NCI-H146 treated with DMSO at 0.1 percent for 48 hours (cell line): ENCODE data around the gene ADM5.

Experiments used
- DNase-seq: peaks from one replicate; lab custom pipeline; 2025; ENCODE audit not compliant: unreplicated experiment; lab: John Stamatoyannopoulos, UW

ADM5 gene

GRCh38 chr19:49679771-49680413 is 9.5 kb upstream of the ADM5 start:
- DNase-seq: no peak

DNA sequence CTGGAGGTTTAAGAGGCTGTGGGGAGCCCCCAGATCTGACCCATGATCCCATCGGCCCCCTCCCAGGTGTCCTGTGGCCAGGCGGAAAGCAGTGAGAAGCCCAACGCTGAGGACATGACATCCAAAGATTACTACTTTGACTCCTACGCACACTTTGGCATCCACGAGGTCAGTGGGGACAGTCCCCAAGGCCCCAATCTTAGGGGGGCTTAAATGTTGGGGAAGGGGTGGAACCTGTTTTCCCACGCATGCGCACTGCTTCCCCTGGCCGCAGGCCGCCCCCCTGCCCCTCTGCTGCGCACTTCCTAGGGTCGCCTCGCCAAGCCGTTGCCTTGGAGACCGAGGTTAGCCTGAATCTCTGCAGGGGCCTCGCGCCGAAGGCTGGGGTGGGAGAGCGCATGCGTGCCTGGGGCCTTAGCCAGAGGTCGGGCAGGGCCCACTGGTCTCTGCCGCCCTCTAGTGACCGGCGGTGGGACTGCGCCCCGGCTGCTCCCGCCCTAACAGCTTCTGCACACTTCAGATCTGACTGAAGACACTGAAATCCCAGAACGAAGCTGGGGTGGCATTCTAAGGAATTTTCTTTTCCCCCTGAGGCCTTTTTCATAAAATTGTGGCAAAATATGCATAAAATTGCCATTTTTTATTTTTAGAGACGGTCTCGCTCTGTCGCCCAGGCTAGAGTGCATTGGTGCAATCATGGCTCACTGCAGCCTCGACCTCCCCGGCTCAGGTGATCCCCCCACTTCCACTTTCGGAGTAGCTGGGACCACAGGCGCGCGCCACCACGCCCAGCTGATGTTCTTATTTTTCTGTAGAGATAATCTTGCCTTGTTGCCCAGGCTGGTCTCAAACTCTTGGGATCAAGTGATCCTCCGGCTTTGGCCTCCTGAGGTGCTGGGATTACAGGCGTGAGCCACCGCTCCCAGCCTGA is 8.7 kb upstream of the ADM5 start:
- DNase-seq: peak; percentile 84

GRCh38 chr19:49681830-49682229 is 7.6 kb upstream of the ADM5 start:
- no peak for DNase-seq

- no peak for DNase-seq
Measured at GRCh38 chr19:49682274-49682673, 7.1 kb upstream of the ADM5 start.

GRCh38 chr19:49683814-49684250 is 5.6 kb upstream of the ADM5 start:
- DNase-seq: no peak

GRCh38 chr19:49684251-49684982 is 5.0 kb upstream of the ADM5 start:
- DNase-seq: no peak

- DNase-seq: no peak
Measured at GRCh38 chr19:49684983-49685553, 4.3 kb upstream of the ADM5 start.

- DNase-seq: no peak
Measured at GRCh38 chr19:49685845-49686332, 3.5 kb upstream of the ADM5 start.

DNA sequence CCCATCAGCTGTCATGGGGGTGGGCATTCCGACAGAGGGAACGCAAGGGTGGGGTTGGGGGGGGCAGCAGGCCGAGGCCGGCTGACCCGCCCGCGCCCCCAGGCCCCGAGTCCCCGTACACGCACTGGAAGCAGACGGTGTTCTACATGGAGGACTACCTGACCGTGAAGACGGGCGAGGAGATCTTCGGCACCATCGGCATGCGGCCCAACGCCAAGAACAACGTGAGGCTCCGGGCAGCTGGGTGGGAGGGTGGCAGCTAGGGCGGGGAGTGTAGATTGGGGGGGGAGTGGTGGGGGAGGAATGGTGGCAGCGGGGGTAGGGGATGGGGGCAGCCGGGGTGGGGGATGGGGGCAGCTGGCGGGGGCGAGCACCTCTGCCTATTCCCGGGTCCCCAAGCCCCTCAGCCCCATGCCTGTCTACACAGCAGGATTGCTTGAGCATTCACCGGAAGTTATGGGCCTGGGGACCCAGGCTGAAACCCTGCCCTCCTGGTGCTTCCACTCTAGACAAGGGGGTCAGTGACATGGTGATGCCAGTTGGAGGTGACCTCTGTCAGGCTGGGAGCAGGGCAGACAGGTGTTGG is 2.8 kb upstream of the ADM5 start:
- no peak for DNase-seq

DNA sequence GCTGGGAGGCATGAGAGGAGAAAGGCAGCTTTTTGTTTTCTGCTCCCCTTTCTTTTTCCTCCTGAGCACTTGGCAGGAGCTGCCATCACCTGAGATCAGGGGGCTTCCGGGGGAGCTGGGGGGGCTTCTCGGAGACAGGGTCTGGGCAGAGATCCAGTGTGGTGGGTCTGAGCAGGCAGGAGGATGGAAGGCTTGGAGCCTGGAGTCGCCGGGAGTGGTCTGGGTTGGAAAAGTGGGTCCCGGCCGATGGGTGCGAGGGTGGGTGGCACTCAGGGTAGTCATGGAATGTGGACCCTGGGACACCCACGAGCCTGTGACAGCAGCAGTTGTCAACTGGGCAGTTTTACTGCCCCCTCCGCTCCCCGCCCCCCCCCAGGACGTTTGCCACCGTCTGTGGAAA is 2.2 kb upstream of the ADM5 start:
- DNase-seq: no peak

GRCh38 chr19:49687566-49688316 is 1.7 kb upstream of the ADM5 start:
- no peak for DNase-seq

- no peak for DNase-seq
Measured at GRCh38 chr19:49688531-49689132, 762 bp upstream of the ADM5 start.

DNA sequence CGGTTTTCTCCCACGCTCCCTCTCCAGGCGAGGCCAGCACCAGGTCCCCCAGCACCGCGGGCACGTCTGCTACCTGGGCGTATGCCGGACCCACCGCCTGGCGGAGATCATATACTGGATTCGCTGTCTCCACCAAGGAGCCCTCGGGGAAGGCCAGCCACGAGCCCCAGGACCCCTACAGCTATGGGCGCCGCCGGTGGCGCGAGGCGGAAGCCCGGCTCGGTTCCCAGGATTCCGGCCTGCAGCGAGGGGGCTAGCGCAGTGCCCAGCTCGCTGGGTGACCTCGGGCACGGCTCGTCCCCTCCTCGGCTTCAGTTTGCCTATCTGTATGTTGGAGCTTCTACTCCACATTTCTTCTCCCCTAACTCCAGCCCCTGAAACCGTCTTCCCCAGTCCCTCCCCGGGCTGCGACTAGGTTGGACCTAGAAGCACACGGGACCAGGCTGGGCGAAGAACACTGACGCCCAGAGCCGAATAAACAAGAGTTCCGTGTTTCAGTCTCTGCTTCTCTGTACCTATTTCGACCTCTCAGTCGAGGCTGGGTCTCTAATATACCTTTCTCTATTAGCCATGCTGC is 773 bp downstream of the ADM5 start:
- DNase-seq: peak; percentile 60

DNA sequence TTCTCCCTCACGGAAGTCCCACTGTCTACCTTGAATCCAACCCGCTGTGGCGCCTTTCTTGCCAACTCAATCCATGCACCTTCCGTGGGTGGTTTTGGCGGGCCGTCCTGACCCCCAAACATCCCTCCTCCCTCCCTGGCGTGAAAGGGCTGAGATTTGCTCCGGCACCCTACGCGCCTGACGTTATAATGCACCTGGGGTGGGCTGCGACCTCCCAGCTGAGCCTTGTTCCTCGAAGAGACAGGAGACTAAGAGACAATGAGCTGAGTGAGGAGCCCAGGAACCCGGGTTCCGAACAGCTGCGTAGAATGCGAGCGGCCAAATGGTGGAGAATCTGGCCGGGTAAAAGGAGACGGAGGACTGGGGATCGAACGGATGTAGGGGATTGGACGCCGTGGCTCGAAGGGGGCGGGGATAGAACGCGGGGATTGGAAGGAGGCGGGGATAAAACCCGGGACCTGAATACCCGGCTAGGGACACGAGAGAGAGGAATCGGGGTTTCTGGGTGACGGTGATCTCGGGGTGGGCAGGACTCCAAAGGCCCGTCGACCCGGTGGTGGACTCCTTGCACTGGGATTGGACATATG is 1.4 kb downstream of the ADM5 start, which contains the start of gene CPT1C:
Gene CPT1C (plus strand): TSS at position 461 of the 587 bp plus-strand sequence. CDS start 1,137 bp downstream, outside the sequence.
- DNase-seq: peak; percentile 97

DNA sequence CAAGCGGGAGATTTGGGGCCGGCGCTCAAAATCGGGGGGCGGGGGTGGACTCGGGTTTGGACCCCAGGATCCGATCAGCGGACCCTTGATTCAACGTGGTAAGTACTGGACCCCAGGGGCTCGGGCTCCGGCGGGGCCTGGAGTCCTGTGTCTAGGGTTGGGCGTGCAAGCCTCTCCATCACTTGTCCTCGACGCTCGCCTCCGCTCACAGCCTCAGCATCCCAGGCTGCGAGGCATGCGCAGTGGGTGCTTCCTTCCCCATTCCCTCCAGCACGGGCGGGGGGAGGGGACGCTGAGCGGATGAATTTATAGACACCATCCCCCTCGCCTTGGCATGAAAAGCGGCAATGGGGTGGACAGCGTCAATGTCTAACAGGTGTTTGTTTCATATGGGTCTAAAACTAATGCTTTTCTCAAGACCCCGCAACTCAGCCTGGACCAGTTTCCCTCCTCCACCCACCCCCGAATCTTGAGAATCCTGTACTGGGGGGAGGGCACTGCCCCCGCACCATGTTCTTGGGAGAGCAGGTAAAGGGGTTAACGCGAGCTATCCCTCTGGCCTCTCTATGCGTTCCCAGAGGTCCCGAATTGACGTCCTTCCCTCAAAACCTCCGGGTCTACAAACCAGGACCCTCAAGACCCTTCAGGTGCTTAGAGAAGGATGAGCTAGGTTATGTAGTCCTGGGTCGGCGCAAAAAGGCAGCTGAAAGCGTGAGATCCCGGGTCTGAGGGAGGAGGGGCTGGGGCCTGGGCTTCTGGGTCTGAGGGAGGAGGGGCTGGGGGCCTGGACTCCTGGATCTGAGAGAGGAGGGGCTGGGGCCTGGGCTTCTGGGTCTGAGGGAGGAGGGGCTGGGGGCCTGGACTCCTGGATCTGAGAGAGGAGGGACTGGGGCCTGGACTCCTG is 2.1 kb downstream of the ADM5 start:
- DNase-seq: peak; percentile 56

DNA sequence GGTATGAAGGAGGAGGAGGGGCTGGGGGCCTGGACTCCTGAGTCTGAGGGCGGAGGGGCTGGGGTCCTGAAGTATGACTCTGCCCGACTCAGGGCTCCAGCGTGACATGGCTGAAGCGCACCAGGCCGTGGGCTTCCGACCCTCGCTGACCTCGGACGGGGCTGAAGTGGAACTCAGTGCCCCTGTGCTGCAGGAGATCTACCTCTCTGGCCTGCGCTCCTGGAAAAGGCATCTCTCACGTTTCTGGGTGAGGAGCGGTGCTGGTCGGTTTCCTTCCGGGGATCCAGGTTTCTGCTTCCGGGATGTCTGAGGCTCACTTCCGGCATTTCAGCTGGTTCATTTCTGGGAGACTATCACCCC is 2.7 kb downstream of the ADM5 start:
- DNase-seq: no peak

- no peak for DNase-seq
Measured at GRCh38 chr19:49696115-49696514, 6.7 kb downstream of the ADM5 start.

GRCh38 chr19:49696865-49697264 is 7.5 kb downstream of the ADM5 start:
- no peak for DNase-seq
